HepG2 (cell line): Measurements from ENCODE around the gene CHD9. TPM values are rescaled to one million over a fixed set of nuclear protein-coding genes. Genes with fewer than 3 reads are reported as not detected.

Experiments
- GABPA ChIP-seq, 2 experiments: IDR thresholded peaks; 2 replicates each; pipeline ENCODE4 v1.6.1; 2011 to 2016; ENCODE audit warnings: low read depth in 2 of 2, low read length in 1 of 2, missing biosample characterization in 1 of 2, missing genetic modification characterization in 1 of 2
- HNF4G ChIP-seq, 2 experiments: sonication (generic) in 1 of 2; formaldehyde crosslinking in 1 of 2; IDR thresholded peaks; 2 replicates each; pipeline versions ENCODE4 v1.4.0 to v1.6.1; 2011 to 2020; ENCODE audit warnings: borderline replicate concordance in 2 of 2, low read depth in 2 of 2, mild to moderate bottlenecking in 2 of 2, low read length in 1 of 2, missing genetic modification reagents in 1 of 2, moderate library complexity in 1 of 2
- MBD4 ChIP-seq: IDR thresholded peaks from 2 replicates; pipeline ENCODE4 v1.6.1; 2012; ENCODE audit warnings: low read length, inconsistent platforms, borderline replicate concordance
- RAD21 ChIP-seq: fragments of 450-650 bp; formaldehyde crosslinking; IDR thresholded peaks from 2 replicates; pipeline ENCODE4 v1.5.0; 2020; ENCODE audit warnings: mild to moderate bottlenecking
- SMC3 ChIP-seq: IDR thresholded peaks from 2 replicates; pipeline ENCODE4 v1.6.1; 2011; ENCODE audit warnings: low read length, improper control_type of control experiment
- STAG1 ChIP-seq: sonication (generic); formaldehyde crosslinking; IDR thresholded peaks from 2 replicates; pipeline ENCODE4 v1.4.0; 2020; ENCODE audit warnings: missing genetic modification reagents
- ZNF143 ChIP-seq: sonication (generic); formaldehyde crosslinking; IDR thresholded peaks from 2 replicates; pipeline ENCODE4 v1.4.0; 2020; ENCODE audit warnings: missing genetic modification reagents
- ZNF549 ChIP-seq: sonication (generic); formaldehyde crosslinking; IDR thresholded peaks from 2 replicates; pipeline ENCODE4 v1.5.0; 2020; ENCODE audit warnings: missing genetic modification reagents
- ZNF616 ChIP-seq: sonication (generic); formaldehyde crosslinking; IDR thresholded peaks from 2 replicates; pipeline ENCODE4 v1.5.0; 2020; ENCODE audit warnings: low read depth, mild to moderate bottlenecking, missing genetic modification reagents
- ZNF770 ChIP-seq: sonication (generic); formaldehyde crosslinking; IDR thresholded peaks from 2 replicates; pipeline ENCODE4 v1.5.0; 2020; ENCODE audit warnings: mild to moderate bottlenecking, missing genetic modification reagents
- polyA plus RNA-seq, 8 experiments: library from polyadenylated mRNA; depleted of rRNA in 3 of 8; stranded (reverse) in 7 of 8; unstranded in 1 of 8; fragments of >200 nt; fragmentation: Illumina TruSeq in 4 of 8; extraction: Trizol in 4 of 8; gene quantifications; 2 replicates each; pipeline versions ENCODE4 v1.2.1 to v1.2.3, GENCODE V29; 2011 to 2016; ENCODE audit warnings: low read depth in 4 of 8, missing spikeins in 1 of 8, mixed read lengths in 1 of 8; ENCODE audit not compliant: insufficient read depth in 1 of 8
- total RNA-seq, 5 experiments: library from RNA; depleted of rRNA; stranded (reverse); fragments of >200 nt; fragmentation: Illumina TruSeq; extraction: Trizol; gene quantifications; 2 replicates each; pipeline ENCODE4 v1.2.3, GENCODE V29; 2016; ENCODE audit warnings: low read depth in 1 of 5
- TF ChIP-seq, protein P1 (sequence below): sonication (generic); formaldehyde crosslinking; IDR thresholded peaks from 2 replicates; pipeline ENCODE4 v1.8.1; 2023; ENCODE audit warnings: mild to moderate bottlenecking, missing genetic modification reagents
- TF ChIP-seq, protein P2 (sequence below): IDR thresholded peaks from 2 replicates; pipeline ENCODE4 v1.6.1; 2016; ENCODE audit warnings: mild to moderate bottlenecking, missing biosample characterization, missing genetic modification reagents
- TF ChIP-seq, protein P3 (sequence below): sonication (generic); formaldehyde crosslinking; IDR thresholded peaks from 2 replicates; pipeline ENCODE4 v1.4.0; 2020; ENCODE audit warnings: missing genetic modification reagents, mild to moderate bottlenecking, borderline replicate concordance
- TF ChIP-seq, protein P4 (sequence below): sonication (generic); formaldehyde crosslinking; IDR thresholded peaks from 2 replicates; pipeline ENCODE4 v1.4.0; 2020; ENCODE audit warnings: missing genetic modification reagents

CHD9 gene
- total and polyA plus RNA-seq, 2 of the 13 experiments (the other 11 are each of a cell fraction or from before 2014, with no cell fraction given) = 23.4 to 27.7 TPM

DNA sequence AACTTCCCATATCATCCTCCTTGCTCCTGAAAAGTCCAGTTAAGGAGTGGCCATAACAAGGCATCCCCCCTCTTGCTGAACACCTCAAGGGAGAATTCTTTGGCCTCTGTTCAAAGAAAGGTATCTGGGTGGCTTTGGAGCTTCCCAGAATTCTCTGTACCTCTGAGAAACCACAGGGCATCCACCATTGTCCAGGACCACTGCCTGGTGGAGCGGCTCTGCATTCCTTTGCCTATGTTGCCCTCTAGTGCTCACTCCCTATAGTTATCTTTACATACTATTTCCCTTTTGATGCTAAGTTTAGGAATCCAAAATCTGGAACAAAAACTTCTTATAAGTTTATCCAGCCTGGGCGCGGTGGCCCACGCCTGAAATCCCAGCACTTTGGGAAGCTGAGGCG lies 32.4 kb upstream of the CHD9 start (continued):
- TF ChIP-seq, protein P1, sequence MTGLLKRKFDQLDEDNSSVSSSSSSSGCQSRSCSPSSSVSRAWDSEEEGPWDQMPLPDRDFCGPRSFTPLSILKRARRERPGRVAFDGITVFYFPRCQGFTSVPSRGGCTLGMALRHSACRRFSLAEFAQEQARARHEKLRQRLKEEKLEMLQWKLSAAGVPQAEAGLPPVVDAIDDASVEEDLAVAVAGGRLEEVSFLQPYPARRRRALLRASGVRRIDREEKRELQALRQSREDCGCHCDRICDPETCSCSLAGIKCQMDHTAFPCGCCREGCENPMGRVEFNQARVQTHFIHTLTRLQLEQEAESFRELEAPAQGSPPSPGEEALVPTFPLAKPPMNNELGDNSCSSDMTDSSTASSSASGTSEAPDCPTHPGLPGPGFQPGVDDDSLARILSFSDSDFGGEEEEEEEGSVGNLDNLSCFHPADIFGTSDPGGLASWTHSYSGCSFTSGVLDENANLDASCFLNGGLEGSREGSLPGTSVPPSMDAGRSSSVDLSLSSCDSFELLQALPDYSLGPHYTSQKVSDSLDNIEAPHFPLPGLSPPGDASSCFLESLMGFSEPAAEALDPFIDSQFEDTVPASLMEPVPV (CRISPR knock-in tag) = 0 out of 2 replicates have a peak, but pooled peaks have one; percentile 46
- no peak for TF ChIP-seq MBD4
- no peak for TF ChIP-seq ZNF616 (CRISPR knock-in tag)
- no peak for TF ChIP-seq ZNF549 (CRISPR knock-in tag)
- TF ChIP-seq, protein P2, sequence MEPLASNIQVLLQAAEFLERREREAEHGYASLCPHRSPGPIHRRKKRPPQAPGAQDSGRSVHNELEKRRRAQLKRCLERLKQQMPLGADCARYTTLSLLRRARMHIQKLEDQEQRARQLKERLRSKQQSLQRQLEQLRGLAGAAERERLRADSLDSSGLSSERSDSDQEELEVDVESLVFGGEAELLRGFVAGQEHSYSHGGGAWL = no peak
- TF ChIP-seq, protein P3, sequence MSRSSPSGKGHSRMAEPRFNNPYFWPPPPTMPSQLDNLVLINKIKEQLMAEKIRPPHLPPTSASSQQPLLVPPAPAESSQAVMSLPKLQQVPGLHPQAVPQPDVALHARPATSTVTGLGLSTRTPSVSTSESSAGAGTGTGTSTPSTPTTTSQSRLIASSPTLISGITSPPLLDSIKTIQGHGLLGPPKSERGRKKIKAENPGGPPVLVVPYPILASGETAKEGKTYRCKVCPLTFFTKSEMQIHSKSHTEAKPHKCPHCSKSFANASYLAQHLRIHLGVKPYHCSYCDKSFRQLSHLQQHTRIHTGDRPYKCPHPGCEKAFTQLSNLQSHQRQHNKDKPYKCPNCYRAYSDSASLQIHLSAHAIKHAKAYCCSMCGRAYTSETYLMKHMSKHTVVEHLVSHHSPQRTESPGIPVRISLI (CRISPR knock-in tag) = no peak
- peak; percentile 80 for TF ChIP-seq RAD21 (CRISPR knock-in tag)
- peak; percentile 97 for TF ChIP-seq STAG1 (CRISPR knock-in tag)
- no peak for TF ChIP-seq HNF4G (IDR thresholded peaks at IDR 0.05; ENCODE audit: borderline replicate concordance, low read depth, low read length)
- no peak for TF ChIP-seq HNF4G (CRISPR knock-in tag; IDR thresholded peaks at IDR 0.05; ENCODE audit: borderline replicate concordance, low read depth)
- TF ChIP-seq ZNF770 (CRISPR knock-in tag) = no peak
- no peak for TF ChIP-seq GABPA (IDR thresholded peaks at IDR 0.05; ENCODE audit: low read depth, low read length)
- TF ChIP-seq GABPA (CRISPR knock-in tag; IDR thresholded peaks at IDR 0.05; ENCODE audit: low read depth) = no peak
- TF ChIP-seq, protein P4, sequence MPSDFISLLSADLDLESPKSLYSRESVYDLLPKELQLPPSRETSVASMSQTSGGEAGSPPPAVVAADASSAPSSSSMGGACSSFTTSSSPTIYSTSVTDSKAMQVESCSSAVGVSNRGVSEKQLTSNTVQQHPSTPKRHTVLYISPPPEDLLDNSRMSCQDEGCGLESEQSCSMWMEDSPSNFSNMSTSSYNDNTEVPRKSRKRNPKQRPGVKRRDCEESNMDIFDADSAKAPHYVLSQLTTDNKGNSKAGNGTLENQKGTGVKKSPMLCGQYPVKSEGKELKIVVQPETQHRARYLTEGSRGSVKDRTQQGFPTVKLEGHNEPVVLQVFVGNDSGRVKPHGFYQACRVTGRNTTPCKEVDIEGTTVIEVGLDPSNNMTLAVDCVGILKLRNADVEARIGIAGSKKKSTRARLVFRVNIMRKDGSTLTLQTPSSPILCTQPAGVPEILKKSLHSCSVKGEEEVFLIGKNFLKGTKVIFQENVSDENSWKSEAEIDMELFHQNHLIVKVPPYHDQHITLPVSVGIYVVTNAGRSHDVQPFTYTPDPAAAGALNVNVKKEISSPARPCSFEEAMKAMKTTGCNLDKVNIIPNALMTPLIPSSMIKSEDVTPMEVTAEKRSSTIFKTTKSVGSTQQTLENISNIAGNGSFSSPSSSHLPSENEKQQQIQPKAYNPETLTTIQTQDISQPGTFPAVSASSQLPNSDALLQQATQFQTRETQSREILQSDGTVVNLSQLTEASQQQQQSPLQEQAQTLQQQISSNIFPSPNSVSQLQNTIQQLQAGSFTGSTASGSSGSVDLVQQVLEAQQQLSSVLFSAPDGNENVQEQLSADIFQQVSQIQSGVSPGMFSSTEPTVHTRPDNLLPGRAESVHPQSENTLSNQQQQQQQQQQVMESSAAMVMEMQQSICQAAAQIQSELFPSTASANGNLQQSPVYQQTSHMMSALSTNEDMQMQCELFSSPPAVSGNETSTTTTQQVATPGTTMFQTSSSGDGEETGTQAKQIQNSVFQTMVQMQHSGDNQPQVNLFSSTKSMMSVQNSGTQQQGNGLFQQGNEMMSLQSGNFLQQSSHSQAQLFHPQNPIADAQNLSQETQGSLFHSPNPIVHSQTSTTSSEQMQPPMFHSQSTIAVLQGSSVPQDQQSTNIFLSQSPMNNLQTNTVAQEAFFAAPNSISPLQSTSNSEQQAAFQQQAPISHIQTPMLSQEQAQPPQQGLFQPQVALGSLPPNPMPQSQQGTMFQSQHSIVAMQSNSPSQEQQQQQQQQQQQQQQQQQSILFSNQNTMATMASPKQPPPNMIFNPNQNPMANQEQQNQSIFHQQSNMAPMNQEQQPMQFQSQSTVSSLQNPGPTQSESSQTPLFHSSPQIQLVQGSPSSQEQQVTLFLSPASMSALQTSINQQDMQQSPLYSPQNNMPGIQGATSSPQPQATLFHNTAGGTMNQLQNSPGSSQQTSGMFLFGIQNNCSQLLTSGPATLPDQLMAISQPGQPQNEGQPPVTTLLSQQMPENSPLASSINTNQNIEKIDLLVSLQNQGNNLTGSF (CRISPR knock-in tag) = no peak
- 0 out of 2 replicates have a peak, but pooled peaks have one; percentile 43 for TF ChIP-seq ZNF143
- TF ChIP-seq SMC3 = peak; percentile 93
